Measurements from ENCODE around the gene LAD1. TPM values are rescaled to one million over a fixed set of nuclear protein-coding genes. Genes with fewer than 3 reads are reported as not detected.

The LAD1 gene
- total and polyA plus RNA-seq, 2 experiments from 2014 or later: 63.5 to 64.2 TPM

- WGBS (ENCODE audit: low lambda C conversion rate, missing lambda C conversion rate): 92% methylated on average over 18 of the region's 18 CpGs
- Histone ChIP-seq H3K27ac (no peak overlapping the region), H3K27me3 (no peaks in the 10 kb centered on the region), H3K9me3 (ENCODE audit: low read depth) (no peaks in the 10 kb centered on the region), H3K79me2 (no peaks in the 10 kb centered on the region), H3K4me2 (no peak overlapping the region), H3K9me2 (replicated peaks; ENCODE audit: insufficient read depth) (no peaks in the 10 kb centered on the region), H3K4me1 (ENCODE audit: insufficient read depth) (no peaks in the 10 kb centered on the region), H3K4me3 (no peak overlapping the region), H2AFZ (no peak overlapping the region), H3K36me3 (replicated peaks; ENCODE audit: insufficient read depth, low read depth) (no peaks in the 10 kb centered on the region), H4K20me1 (ENCODE audit: insufficient read depth, poor library complexity, severe bottlenecking) (no peaks in the 10 kb centered on the region)
- no peak for TF ChIP-seq CTCF (IDR thresholded peaks at IDR 0.05; ENCODE audit: poor library complexity)
- TF ChIP-seq EZH2phosphoT487 (IDR thresholded peaks at IDR 0.05; ENCODE audit: low read depth, severe bottlenecking, unreplicated experiment): no peak
- TF ChIP-seq EZH2 (IDR thresholded peaks at IDR 0.05; ENCODE audit: borderline replicate concordance): no peak
- DNase-seq (ENCODE audit: low spot score): no peak
Observed at GRCh38 chr1:201429736-201430501, 30.8 kb upstream of the LAD1 start.

- TF ChIP-seq EZH2phosphoT487 (IDR thresholded peaks at IDR 0.05; ENCODE audit: low read depth, severe bottlenecking, unreplicated experiment): no peak
- no peak for TF ChIP-seq CTCF (IDR thresholded peaks at IDR 0.05; ENCODE audit: poor library complexity)
- no peak for TF ChIP-seq EZH2 (IDR thresholded peaks at IDR 0.05; ENCODE audit: borderline replicate concordance)
- Histone ChIP-seq H3K27me3 (no peaks in the 10 kb centered on the region), H3K9me3 (ENCODE audit: low read depth) (no peaks in the 10 kb centered on the region), H3K36me3 (replicated peaks; ENCODE audit: insufficient read depth, low read depth) (no peaks in the 10 kb centered on the region), H3K9me2 (replicated peaks; ENCODE audit: insufficient read depth) (no peaks in the 10 kb centered on the region), H2AFZ (no peak overlapping the region), H3K4me3 (no peak overlapping the region), H3K27ac (no peak overlapping the region), H4K20me1 (ENCODE audit: insufficient read depth, poor library complexity, severe bottlenecking) (no peaks in the 10 kb centered on the region), H3K79me2 (no peaks in the 10 kb centered on the region), H3K4me2 (no peak overlapping the region), H3K4me1 (ENCODE audit: insufficient read depth) (no peaks in the 10 kb centered on the region)
- no peak for DNase-seq (ENCODE audit: low spot score)
- WGBS (ENCODE audit: low lambda C conversion rate, missing lambda C conversion rate): 73% methylated on average over 5 of the region's 6 CpGs
Observed at GRCh38 chr1:201427963-201428362, 28.8 kb upstream of the LAD1 start.

GRCh38 chr1:201426479-201427310 is 27.6 kb upstream of the LAD1 start:
- Histone ChIP-seq H3K27me3 (no peaks in the 10 kb centered on the region), H2AFZ (no peak overlapping the region), H3K36me3 (replicated peaks; ENCODE audit: insufficient read depth, low read depth) (no peaks in the 10 kb centered on the region), H3K27ac (no peak overlapping the region), H3K9me2 (replicated peaks; ENCODE audit: insufficient read depth) (no peaks in the 10 kb centered on the region), H3K4me3 (no peak overlapping the region), H3K9me3 (ENCODE audit: low read depth) (no peaks in the 10 kb centered on the region), H3K4me1 (ENCODE audit: insufficient read depth) (no peaks in the 10 kb centered on the region), H3K79me2 (no peaks in the 10 kb centered on the region), H4K20me1 (ENCODE audit: insufficient read depth, poor library complexity, severe bottlenecking) (no peaks in the 10 kb centered on the region), H3K4me2 (no peak overlapping the region)
- no peak for DNase-seq (ENCODE audit: low spot score)
- 68% methylated on average over 11 of the region's 15 CpGs for WGBS (ENCODE audit: low lambda C conversion rate, missing lambda C conversion rate)
- TF ChIP-seq EZH2 (IDR thresholded peaks at IDR 0.05; ENCODE audit: borderline replicate concordance) (no peak), CTCF (IDR thresholded peaks at IDR 0.05; ENCODE audit: poor library complexity) (no peak), EZH2phosphoT487 (IDR thresholded peaks at IDR 0.05; ENCODE audit: low read depth, severe bottlenecking, unreplicated experiment) (no peak)

All from hepatocyte (in vitro differentiated cells).